ENCODE results near the gene DGKG. TPM values are rescaled to one million over a fixed set of nuclear protein-coding genes. Genes with fewer than 3 reads are reported as not detected.

The DGKG gene
- total RNA-seq, 1 donor from 2014 or later = not detected

GRCh38 chr3:186143250-186143649 is 218.8 kb downstream of the DGKG start:
- no peak for DNase-seq (ENCODE audit: low read depth in 2 of 2)

DNA sequence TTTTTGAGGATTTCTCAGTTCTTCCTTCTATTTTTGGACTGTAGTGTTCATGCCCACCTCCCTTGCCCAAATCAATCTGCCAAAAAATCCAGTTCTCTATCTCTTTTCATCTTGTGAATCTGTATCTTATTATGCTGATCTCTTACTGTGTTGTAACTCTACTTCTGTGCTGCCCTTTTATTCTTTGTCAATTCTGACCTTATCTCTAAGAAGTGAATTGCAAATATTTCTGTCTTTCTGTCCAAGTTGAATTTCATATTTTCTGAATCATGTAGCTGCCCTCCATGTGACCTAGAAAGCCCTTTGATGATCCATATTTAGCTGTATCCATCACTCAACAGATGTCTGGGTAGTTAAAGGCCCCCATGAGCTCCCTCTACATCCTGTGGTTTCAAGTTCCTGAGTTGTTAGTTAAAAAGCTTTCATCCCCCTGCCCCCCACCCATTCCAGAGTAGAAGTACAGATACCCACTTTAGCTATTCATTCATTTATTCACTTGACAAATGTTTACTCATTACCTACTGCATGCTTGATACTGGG is 219.6 kb downstream of the DGKG start:
- no peak for DNase-seq (ENCODE audit: low read depth in 2 of 2)

- no peak for DNase-seq (ENCODE audit: low read depth in 2 of 2)
Observed at GRCh38 chr3:186141790-186142189, 220.2 kb downstream of the DGKG start.

- no peak for DNase-seq (ENCODE audit: low read depth in 2 of 2)
Observed at GRCh38 chr3:186138272-186138981, 223.6 kb downstream of the DGKG start.

DNA sequence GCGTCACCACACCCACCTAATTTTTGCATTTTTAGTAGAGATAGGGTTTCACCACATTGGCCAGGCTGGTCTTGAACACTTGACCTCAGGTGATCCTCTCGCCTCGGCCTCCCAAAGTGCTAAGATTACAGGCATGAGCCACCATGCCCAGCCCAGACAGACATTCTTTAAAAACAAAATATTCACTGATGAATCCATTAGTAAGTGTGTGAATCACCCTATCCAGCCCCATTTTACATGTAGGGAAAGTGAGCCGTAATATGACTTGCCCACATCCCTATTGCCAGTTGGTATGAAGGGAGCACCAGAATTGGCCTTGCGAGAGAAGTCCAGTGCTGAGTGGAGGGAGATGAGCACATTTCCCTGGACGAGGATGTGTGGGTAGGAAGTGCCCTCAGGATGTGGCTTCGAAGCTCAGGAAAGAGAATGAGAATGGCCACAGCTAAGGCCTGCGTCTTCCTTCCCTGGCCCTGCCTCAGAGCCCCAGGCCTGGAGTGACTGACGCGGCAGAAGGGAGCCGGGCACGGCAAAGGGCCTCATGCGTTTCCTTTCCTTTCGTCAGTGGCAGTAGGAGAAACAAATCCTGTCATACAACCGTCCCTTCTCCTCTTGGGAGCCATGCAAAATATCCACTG is 224.9 kb downstream of the DGKG start:
- peak in 1 of 2 donors; percentile 2 for DNase-seq (ENCODE audit: low read depth in 2 of 2)

GRCh38 chr3:186133980-186134379 is 228.1 kb downstream of the DGKG start:
- DNase-seq (ENCODE audit: low read depth in 2 of 2) = no peak

- DNase-seq (ENCODE audit: low read depth in 2 of 2) = no peak
Observed at GRCh38 chr3:186132487-186132886, 229.5 kb downstream of the DGKG start.

GRCh38 chr3:186129206-186129605 is 232.8 kb downstream of the DGKG start:
- DNase-seq (ENCODE audit: low read depth in 2 of 2) = no peak

DNA sequence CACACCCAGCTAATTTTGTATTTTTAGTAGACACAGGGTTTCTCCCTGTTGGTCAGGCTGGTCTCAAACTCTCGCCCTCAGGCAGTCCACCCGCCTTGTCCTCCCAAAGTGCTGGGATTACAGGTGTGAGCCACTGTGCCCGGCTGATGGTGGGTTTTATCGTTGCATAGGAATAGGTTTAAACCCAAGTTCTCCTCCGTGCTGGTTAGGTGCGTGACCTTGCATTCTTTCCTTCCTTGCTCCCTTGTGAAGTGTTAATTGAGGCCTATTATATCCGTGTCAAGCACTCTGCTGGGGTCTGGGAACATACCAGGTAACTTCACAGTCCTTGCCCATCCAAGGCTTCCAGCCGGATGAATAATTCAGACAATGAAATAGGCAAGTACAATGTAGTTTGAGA is 233.9 kb downstream of the DGKG start:
- no peak for DNase-seq (ENCODE audit: low read depth in 2 of 2)

GRCh38 chr3:186127463-186127862 is 234.6 kb downstream of the DGKG start:
- DNase-seq (ENCODE audit: low read depth in 2 of 2) = no peak

- no peak for DNase-seq (ENCODE audit: low read depth in 2 of 2)
Observed at GRCh38 chr3:186125118-186125517, 236.9 kb downstream of the DGKG start.

DNA sequence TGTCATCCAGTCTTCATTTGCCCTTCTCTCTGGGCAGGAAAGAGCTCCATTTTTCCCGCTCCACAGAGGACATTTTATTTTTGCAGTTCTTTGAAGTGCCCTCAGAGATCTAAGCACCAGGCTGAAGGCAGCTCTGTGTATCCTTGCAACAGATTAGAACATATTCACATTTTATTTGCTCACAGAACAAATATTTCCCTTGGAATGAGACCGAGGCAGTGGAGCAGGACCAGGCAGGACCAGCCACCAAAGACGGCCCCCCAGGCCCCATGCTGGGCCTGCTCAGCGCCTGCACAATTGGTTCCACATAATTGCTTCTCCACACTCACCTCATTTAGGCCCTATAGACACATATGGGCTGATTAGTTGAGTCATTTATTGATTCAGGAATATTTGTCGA is 237.4 kb downstream of the DGKG start:
- no peak for DNase-seq (ENCODE audit: low read depth in 2 of 2)

- no peak for DNase-seq (ENCODE audit: low read depth in 2 of 2)
Observed at GRCh38 chr3:186123012-186123411, 239.0 kb downstream of the DGKG start.

DNA sequence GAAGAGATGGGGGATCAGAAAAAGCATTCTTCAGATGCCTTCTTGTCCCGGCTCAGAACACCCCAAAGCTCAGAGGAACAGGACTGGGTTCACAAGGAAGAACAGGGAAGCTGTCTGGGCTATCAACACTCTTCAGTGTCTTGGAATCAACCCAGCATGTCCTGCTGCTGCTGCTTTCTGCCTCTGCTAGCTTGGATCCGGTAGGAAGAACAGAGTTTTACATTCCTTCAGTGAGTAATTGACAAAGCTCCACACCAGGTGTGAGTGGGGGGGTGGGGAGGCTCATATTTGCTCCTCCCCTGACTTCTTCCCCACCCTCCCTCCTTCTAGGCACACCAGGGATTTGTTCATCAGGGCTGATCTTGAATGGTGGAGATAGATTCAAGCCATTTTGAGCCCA is 240.1 kb downstream of the DGKG start:
- DNase-seq (ENCODE audit: low read depth in 2 of 2) = no peak

DNA sequence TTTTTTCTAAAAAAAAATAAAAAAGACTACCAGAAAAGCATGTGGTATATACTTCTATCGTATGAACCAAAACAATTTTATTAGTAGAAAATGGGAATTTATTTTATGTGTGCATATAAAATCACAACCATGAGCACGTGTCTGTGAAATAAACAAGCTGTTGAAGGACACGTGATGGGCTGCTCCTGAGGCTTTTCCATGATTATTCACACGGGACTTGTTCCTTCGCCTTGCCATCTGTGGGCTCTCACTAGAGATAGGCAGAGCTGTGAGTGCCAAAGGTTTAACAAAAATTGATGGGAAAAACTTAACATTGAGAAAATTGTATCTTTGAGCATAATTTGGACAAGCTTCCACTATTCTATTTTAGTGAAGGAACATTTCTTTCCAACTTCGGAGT is 240.8 kb downstream of the DGKG start:
- DNase-seq (ENCODE audit: low read depth in 2 of 2) = no peak

DNA sequence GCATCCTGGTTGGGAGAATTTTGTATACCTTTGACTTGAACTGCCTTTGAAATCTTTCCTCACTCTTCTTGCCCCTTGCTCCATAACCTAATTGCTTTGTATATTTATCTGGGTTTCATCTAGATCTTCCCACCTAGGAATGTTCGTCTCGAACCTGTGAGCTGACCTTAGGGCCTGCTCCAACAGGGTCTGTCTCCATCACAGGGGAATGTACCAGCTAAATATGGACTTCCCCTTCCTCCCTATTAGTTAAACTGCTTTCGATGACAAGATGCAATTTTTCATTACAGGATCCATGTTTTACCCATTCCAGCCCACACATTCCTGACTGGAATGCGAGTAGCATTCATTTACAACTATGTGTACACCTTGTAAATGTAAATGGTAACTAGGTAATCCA is 242.5 kb downstream of the DGKG start:
- DNase-seq (ENCODE audit: low read depth in 2 of 2) = no peak

GRCh38 chr3:186118692-186119091 is 243.3 kb downstream of the DGKG start:
- DNase-seq (ENCODE audit: low read depth in 2 of 2) = no peak

DNA sequence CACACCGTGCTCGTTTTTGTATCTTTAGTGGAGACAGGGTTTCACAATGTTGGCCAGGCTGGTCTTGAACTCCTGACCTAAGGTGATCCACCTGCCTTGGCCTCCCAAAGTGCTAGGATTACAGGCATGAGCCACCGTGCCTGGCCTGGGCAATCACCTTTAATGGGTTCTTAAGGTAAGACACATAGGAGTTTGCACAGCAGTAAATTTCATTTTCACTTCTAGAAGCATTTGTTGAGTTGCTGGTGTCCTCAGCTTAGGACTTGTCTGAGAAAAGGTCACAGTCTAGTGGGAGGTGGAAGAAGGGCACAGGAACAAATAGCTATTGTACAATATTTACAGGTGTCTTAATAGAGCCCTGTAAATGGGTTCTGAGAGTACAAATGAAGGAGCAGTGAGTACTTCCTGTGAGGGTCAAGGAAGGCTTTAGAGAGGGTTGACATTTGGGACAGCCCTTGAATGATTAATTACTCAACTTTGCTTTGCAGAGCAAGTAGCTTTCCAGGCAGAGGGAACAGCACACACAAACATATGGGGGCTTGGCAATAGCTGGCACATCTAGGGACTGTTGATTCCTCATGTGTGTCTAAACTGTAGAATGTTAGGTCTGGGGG is 244.4 kb downstream of the DGKG start:
- no peak for DNase-seq (ENCODE audit: low read depth in 2 of 2)

DNA sequence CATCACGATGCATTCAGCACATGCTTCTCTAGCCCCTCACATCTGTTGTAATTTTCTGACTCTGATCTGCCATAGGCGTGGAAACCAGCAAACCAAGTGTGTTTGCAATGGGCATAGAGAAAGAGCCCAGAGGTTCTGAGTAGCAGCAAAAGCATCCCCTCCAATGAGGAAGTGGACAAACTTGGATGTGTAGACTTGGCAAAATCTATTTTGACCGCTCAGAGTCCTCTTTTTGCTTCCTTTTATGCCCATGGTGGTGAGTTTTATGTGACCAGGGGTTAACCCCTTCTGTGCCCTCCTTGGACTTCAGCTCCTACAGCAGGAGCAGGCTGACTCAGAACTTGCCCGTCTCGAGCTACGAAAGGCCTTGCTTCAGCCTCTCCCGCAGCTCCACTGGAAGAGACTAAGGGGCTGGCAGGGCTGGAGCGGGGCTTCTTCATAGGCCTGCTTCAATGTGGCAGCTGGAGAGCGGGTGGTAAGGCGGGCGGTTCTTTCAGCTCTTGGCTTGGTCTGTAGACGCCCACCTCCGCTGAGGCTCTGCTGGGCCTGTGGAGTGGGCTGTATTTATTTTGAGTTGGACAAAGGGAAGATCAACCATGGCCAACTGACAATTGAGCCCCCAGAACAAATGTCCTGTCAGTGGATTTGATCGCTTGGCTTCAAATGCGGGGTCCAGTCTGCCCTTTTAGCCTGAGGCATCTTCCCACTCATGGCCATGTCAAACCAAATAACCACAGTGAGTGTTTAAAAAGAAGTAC is 246.6 kb downstream of the DGKG start:
- DNase-seq (ENCODE audit: low read depth in 2 of 2) = no peak

DNA sequence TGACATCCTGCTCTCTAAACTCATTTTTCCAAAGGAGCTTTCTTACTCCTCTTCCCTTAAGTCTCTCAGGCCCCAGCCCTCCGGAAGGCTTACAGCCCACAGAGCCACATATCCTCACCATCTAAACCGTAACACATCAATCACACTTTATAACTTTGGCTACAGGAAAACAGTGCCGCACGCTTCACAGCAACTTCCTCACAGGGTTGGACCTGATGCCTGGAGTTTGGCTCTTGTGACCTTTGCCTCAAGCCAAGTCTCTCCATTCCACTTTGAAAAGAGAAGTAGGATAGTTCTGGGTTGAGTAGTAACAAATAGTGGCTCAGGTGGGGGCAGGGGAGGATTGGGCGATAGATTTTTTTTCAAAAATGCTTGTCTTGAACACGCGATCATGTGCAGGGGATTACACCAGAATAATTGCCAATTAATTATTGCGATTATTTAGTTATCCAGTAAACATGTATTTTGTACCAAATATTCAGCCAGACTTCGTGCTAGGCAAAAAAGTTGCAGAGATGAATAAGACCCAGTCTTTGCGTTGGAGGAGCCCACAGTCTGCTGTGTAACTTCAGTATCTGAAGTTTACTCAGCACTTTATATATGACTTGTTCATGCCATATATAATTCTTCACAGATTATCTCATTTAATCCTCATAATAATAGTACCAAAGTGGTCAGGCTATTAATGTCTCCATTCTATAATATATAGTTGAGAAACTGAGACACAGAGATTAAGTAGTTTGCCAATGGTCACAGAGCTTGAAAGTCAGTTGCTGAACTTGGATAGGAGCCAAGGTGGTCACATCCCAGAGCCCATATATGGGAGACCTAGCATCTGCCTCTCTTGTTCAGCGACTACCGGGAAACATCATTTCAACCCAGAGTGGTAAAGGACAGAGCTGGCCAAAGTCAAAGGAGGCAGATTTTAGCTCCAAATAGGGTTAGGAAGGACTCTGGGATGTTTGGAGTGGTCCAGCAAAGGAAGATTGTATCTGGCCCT is 250.8 kb downstream of the DGKG start:
- DNase-seq (ENCODE audit: low read depth in 2 of 2) = peak in 1 of 2 donors; percentile 37

Data from lung microvascular endothelial cell (primary cell).